MM.1S (cell line): Measurements from ENCODE around the gene NFIX.

Source experiments
- DNase-seq: peaks from one replicate; pipeline ENCODE4 v3.0.0-alpha.2; 2015
- H2AFZ ChIP-seq: fragments of 300-600 bp; sonication (generic); 2 replicates; pipeline ENCODE4 v1.6.0; 2016; ENCODE audit warnings: antibody characterized with exemption, low read length
- H3F3A ChIP-seq: fragments of 300-600 bp; sonication (generic); 2 replicates; pipeline ENCODE4 v1.6.1; 2016; ENCODE audit warnings: mild to moderate bottlenecking, antibody characterized with exemption, low read length, moderate library complexity, mixed read lengths; ENCODE audit not compliant: insufficient read depth
- H3K27ac ChIP-seq: fragments of 300-600 bp; sonication (generic); 2 replicates; pipeline ENCODE4 v1.5.1; 2016; ENCODE audit warnings: mild to moderate bottlenecking, low read length
- H3K27me3 ChIP-seq: fragments of 300-600 bp; sonication (generic); replicated peaks from 2 replicates; pipeline ENCODE4 v1.6.0; 2016; ENCODE audit warnings: low read length; ENCODE audit not compliant: insufficient read depth
- H3K36me3 ChIP-seq: fragments of 300-600 bp; sonication (generic); replicated peaks from 2 replicates; pipeline ENCODE4 v1.6.1; 2016; ENCODE audit warnings: mild to moderate bottlenecking, low read length, mixed read lengths; ENCODE audit not compliant: insufficient read depth
- H3K4me1 ChIP-seq: fragments of 300-600 bp; sonication (generic); 2 replicates; pipeline ENCODE4 v1.6.1; 2016; ENCODE audit warnings: low read length, mixed read lengths
- H3K4me2 ChIP-seq: fragments of 300-600 bp; sonication (generic); 2 replicates; pipeline ENCODE4 v1.6.0; 2016; ENCODE audit warnings: low read depth, low read length
- H3K4me3 ChIP-seq: fragments of 300-600 bp; sonication (generic); 2 replicates; pipeline ENCODE4 v1.5.1; 2016; ENCODE audit warnings: low read length, mixed read lengths
- H3K79me2 ChIP-seq: fragments of 300-600 bp; sonication (generic); 2 replicates; pipeline ENCODE4 v1.6.1; 2016; ENCODE audit warnings: mixed run types, low read length, mixed read lengths
- H3K9ac ChIP-seq: fragments of 300-600 bp; sonication (generic); 2 replicates; pipeline ENCODE4 v1.6.1; 2016; ENCODE audit warnings: low read length, mixed read lengths
- H3K9me2 ChIP-seq: fragments of 300-600 bp; sonication (generic); replicated peaks from 2 replicates; pipeline ENCODE4 v1.6.1; 2016; ENCODE audit warnings: mild to moderate bottlenecking, low read length, mixed read lengths; ENCODE audit not compliant: insufficient read depth
- H3K9me3 ChIP-seq: fragments of 300-600 bp; sonication (generic); replicated peaks from 2 replicates; pipeline ENCODE4 v1.6.1; 2016; ENCODE audit warnings: mild to moderate bottlenecking, low read length, mixed read lengths; ENCODE audit not compliant: insufficient read depth
- H4K20me1 ChIP-seq: fragments of 300-600 bp; sonication (generic); 2 replicates; pipeline ENCODE4 v1.6.1; 2016; ENCODE audit warnings: mild to moderate bottlenecking, low read length, moderate library complexity, mixed read lengths; ENCODE audit not compliant: insufficient read depth
- CTCF ChIP-seq: fragments of 300-600 bp; sonication (generic); IDR thresholded peaks from 2 replicates; pipeline ENCODE4 v1.5.1; 2016; ENCODE audit warnings: antibody characterized with exemption, low read length, mixed read lengths
- EZH2 ChIP-seq: fragments of 300-600 bp; sonication (generic); optimal IDR thresholded peaks from 2 replicates; pipeline ENCODE3; 2017; ENCODE audit warnings: low read depth, mild to moderate bottlenecking, antibody characterized with exemption, low read length, mixed read lengths
- EZH2phosphoT487 ChIP-seq: fragments of 300-600 bp; sonication (generic); IDR thresholded peaks from 2 replicates; pipeline ENCODE4 v1.6.1; 2018; ENCODE audit warnings: antibody characterized with exemption, low read length

The NFIX gene

DNA sequence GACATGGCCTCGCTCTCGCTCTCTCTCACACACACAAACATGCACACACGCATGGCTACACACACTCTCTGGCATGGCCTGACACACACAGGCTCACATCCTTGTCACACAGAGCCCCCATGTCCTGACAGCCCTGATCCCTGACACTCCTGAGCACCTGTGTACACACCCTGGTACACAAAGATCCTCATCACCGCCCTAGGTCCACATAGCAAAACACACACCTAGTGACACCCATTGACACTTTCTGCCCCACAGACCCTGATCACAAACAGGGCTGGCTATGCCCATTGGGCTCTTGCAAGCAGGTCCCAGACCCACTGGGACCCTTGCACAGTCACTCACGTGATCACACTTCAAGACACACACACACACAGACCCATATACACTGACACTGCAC lies 4.0 kb upstream of the NFIX start:
- no peaks in the 10 kb centered on the region for H4K20me1 ChIP-seq
- no peak for DNase-seq
- no peak overlapping the region for H3K4me3 ChIP-seq
- H3K9me2 ChIP-seq: no peaks in the 10 kb centered on the region
- H3F3A ChIP-seq: no peaks in the 10 kb centered on the region
- H3K27me3 ChIP-seq: peaks cover 29% of the 10 kb centered on the region
- no peaks in the 10 kb centered on the region for H3K9me3 ChIP-seq
- no peaks in the 10 kb centered on the region for H3K79me2 ChIP-seq
- no peak overlapping the region for H2AFZ ChIP-seq
- H3K36me3 ChIP-seq: no peaks in the 10 kb centered on the region
- H3K4me1 ChIP-seq: peaks cover 14% of the 10 kb centered on the region
- no peak overlapping the region for H3K9ac ChIP-seq
- TF ChIP-seq CTCF (no peak), EZH2phosphoT487 (no peak), EZH2 (no peak)
- no peak overlapping the region for H3K27ac ChIP-seq
- no peak overlapping the region for H3K4me2 ChIP-seq

GRCh38 chr19:12992729-12993128 lies 2.5 kb upstream of the NFIX start:
- Histone ChIP-seq H3K79me2 (no peaks in the 10 kb centered on the region), H3K4me1 (peaks cover 5% of the 10 kb centered on the region), H3K9me2 (no peaks in the 10 kb centered on the region), H3K27ac (no peak overlapping the region), H3K9me3 (no peaks in the 10 kb centered on the region), H4K20me1 (no peaks in the 10 kb centered on the region), H3K36me3 (no peaks in the 10 kb centered on the region), H3K27me3 (peaks cover 43% of the 10 kb centered on the region), H2AFZ (no peak overlapping the region), H3K4me2 (no peak overlapping the region), H3K4me3 (no peak overlapping the region), H3F3A (no peaks in the 10 kb centered on the region), H3K9ac (no peak overlapping the region)
- TF ChIP-seq CTCF: no peak
- TF ChIP-seq EZH2phosphoT487: no peak
- TF ChIP-seq EZH2: no peak
- DNase-seq: no peak

DNA sequence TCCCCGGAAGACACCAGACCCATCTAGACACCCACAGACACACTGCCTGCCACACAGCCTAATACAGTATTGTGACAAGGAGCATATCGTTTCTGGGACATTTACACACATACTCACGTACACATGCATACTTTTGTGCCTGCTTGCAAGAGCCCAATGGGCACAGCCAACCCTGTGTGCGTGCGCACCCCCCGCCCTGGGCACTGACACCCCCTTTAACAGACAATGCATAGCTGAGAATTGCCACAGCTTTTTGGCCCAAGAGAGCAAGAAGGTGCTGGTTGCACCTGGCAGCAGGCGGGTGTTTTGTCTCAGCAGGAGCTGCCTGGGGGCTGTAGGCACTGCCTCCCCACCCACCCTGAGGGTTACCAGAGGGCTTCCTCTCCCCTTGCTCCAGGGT lies 1.7 kb upstream of the NFIX start:
- no peaks in the 10 kb centered on the region for H3K4me1 ChIP-seq
- no peak overlapping the region for H3K4me3 ChIP-seq
- H3K9me2 ChIP-seq: no peaks in the 10 kb centered on the region
- H3K36me3 ChIP-seq: no peaks in the 10 kb centered on the region
- no peaks in the 10 kb centered on the region for H3F3A ChIP-seq
- H3K9ac ChIP-seq: no peak overlapping the region
- no peak overlapping the region for H2AFZ ChIP-seq
- H3K4me2 ChIP-seq: no peak overlapping the region
- H3K27ac ChIP-seq: no peak overlapping the region
- TF ChIP-seq EZH2phosphoT487 (no peak), CTCF (no peak), EZH2 (no peak)
- no peaks in the 10 kb centered on the region for H3K9me3 ChIP-seq
- H4K20me1 ChIP-seq: no peaks in the 10 kb centered on the region
- no peaks in the 10 kb centered on the region for H3K79me2 ChIP-seq
- peaks cover 52% of the 10 kb centered on the region for H3K27me3 ChIP-seq
- no peak for DNase-seq
